Testis (tissue), 3 donors: ENCODE data around the gene TPSAB1. TPM values are rescaled to one million over a fixed set of nuclear protein-coding genes. Genes with fewer than 3 reads are reported as not detected.
A peak's percentile ranks its signal among the peaks of the same experiment; 100 is the strongest.

Source experiments
- DNase-seq: peaks from one replicate; pipeline ENCODE4 v3.0.0-alpha.2; 2019
- H3K27ac ChIP-seq, 2 donors: fragments of 200-600 bp; sonication (generic); one replicate each; pipeline ENCODE4 v1.5.1; 2019
- H3K27me3 ChIP-seq: fragments of 200-600 bp; sonication (generic); one replicate; pipeline ENCODE4 v1.5.1; 2019
- H3K36me3 ChIP-seq: fragments of 200-600 bp; sonication (generic); one replicate; pipeline ENCODE4 v1.5.1; 2017; ENCODE audit warnings: low read depth; ENCODE audit errors: missing control alignments
- H3K4me1 ChIP-seq: fragments of 200-600 bp; sonication (generic); one replicate; pipeline ENCODE4 v1.5.1; 2019
- H3K4me3 ChIP-seq, 2 donors: fragments of 200-600 bp; sonication (generic); one replicate each; pipeline ENCODE4 v1.5.1; 2017 to 2019
- H3K9me3 ChIP-seq: fragments of 200-600 bp; sonication (generic); one replicate; pipeline ENCODE4 v1.5.1; 2017
- CTCF ChIP-seq, 3 experiments: fragments of 450-650 bp in 2 of 3; fragments of 200-600 bp in 1 of 3; sonication (generic) in 1 of 3; IDR thresholded peaks; one replicate each; pipeline ENCODE4 v1.5.1; 2016 to 2019; ENCODE audit warnings: antibody characterized with exemption in 3 of 3, mild to moderate bottlenecking in 2 of 3, moderate library complexity in 1 of 3
- POLR2A ChIP-seq: fragments of 450-650 bp; IDR thresholded peaks from one replicate; pipeline ENCODE4 v1.6.1; 2017; ENCODE audit warnings: antibody characterized with exemption, mild to moderate bottlenecking, moderate library complexity
- WGBS, 2 donors: methylation state at CpG; one replicate each; pipeline ENCODE4 v1.1.5; 2018; 5-methylcytosine and 5-hydroxymethylcytosine counted together
- intact Hi-C: fragments of 100-400 bp; cut with DNase I; formaldehyde crosslinking; loops from one replicate; pipeline ENCODE4 v1.15.1; 2023; ENCODE audit warnings: low total_unique reads
- polyA plus RNA-seq: library from polyadenylated mRNA; stranded (reverse); fragments of 350-450 nt; fragmentation: Illumina TruSeq; extraction: RNeasy Lipid Tissue Mini Kit (QIAGEN cat#74804); gene quantifications from one replicate; pipeline ENCODE4 v1.2.3, GENCODE V29; 2014; ENCODE audit warnings: low read depth, low replicate concordance; ENCODE audit not compliant: insufficient read depth
- total RNA-seq, 2 donors: library from RNA; depleted of rRNA; stranded (reverse); fragments of >200 nt; gene quantifications; one replicate each; pipeline ENCODE4 v1.2.3, GENCODE V29; 2016

TPSAB1 gene
- total and polyA plus RNA-seq, 3 donors from 2014 or later: 11.7 to 32.0 (median 12.2) TPM

GRCh38 chr16:1285669-1286512 is 45.4 kb downstream of the TPSAB1 start:
- Histone ChIP-seq H3K27me3 (no peaks in the 10 kb centered on the region), H3K4me1 (peaks cover 13% of the 10 kb centered on the region), H3K36me3 (no peaks in the 10 kb centered on the region), H3K9me3 (no peaks in the 10 kb centered on the region), H3K4me3 (no peak overlapping the region), H3K27ac (no peak overlapping the region)
- no peak for TF ChIP-seq CTCF (IDR thresholded peaks at IDR 0.05)
- no peak for TF ChIP-seq POLR2A
- 80% methylated on average over 36 to 38 of the region's 38 CpGs for WGBS, 2 donors
- intact Hi-C loops: no loop called here
- DNase-seq: no peak

- WGBS, 2 donors: 61 to 90% methylated on average over 8 to 25 of the region's 25 CpGs
- no peak overlapping the region for H3K4me3 ChIP-seq
- H3K9me3 ChIP-seq: no peaks in the 10 kb centered on the region
- intact Hi-C loops: no loop called here
- no peaks in the 10 kb centered on the region for H3K36me3 ChIP-seq
- no peak for TF ChIP-seq CTCF (IDR thresholded peaks at IDR 0.05)
- no peak overlapping the region for H3K27ac ChIP-seq
- peaks cover 16% of the 10 kb centered on the region for H3K4me1 ChIP-seq
- no peaks in the 10 kb centered on the region for H3K27me3 ChIP-seq
- no peak for DNase-seq
Observed at GRCh38 chr16:1286513-1287094, 46.1 kb downstream of the TPSAB1 start.

GRCh38 chr16:1287982-1288670 is 47.6 kb downstream of the TPSAB1 start:
- no peak overlapping the region for H3K27ac ChIP-seq
- TF ChIP-seq CTCF (IDR thresholded peaks at IDR 0.05): no peak
- TF ChIP-seq POLR2A: no peak
- peaks cover 16% of the 10 kb centered on the region for H3K4me1 ChIP-seq
- intact Hi-C loops: no loop called here
- WGBS, 2 donors: 15 to 43% methylated on average over 11 to 37 of the region's 40 CpGs
- no peaks in the 10 kb centered on the region for H3K27me3 ChIP-seq
- H3K4me3 ChIP-seq: no peak overlapping the region
- DNase-seq: peak; percentile 65
- no peaks in the 10 kb centered on the region for H3K36me3 ChIP-seq
- H3K9me3 ChIP-seq: no peaks in the 10 kb centered on the region

GRCh38 chr16:1288813-1289476 is 48.4 kb downstream of the TPSAB1 start:
- no peak for TF ChIP-seq POLR2A
- no peak for TF ChIP-seq CTCF (IDR thresholded peaks at IDR 0.05)
- intact Hi-C loops: no loop called here
- Histone ChIP-seq H3K36me3 (no peaks in the 10 kb centered on the region), H3K9me3 (no peaks in the 10 kb centered on the region), H3K4me1 (peaks cover 16% of the 10 kb centered on the region), H3K27ac (no peak overlapping the region), H3K27me3 (no peaks in the 10 kb centered on the region), H3K4me3 (no peak overlapping the region)
- WGBS, 2 donors: 44 to 58% methylated on average over 7 to 20 of the region's 20 CpGs
- DNase-seq: no peak
